ENCODE results near the gene GRID2.

- TF ChIP-seq CTCF (IDR thresholded peaks at IDR 0.05; ENCODE audit: low read length), result no peak
- no peak for TF ChIP-seq EZH2 (optimal IDR thresholded peaks at IDR 0.05; ENCODE audit: low read depth, low read length)
Measured at GRCh38 chr4:93751411-93751810, 1447.6 kb downstream of the GRID2 start.

All from MM.1S (cell line).